PC-3 (cell line): ENCODE data around the gene CXXC5. TPM values are rescaled to one million over a fixed set of nuclear protein-coding genes. Genes with fewer than 3 reads are reported as not detected.
A peak's percentile ranks its signal among the peaks of the same experiment; 100 is the strongest.

ENCODE experiments used
- ATAC-seq: fragments of 200-7000 bp; cut with Tn5 transposase; 2 replicates; pipeline ENCODE4 v1.9.1; 2020; ENCODE audit warnings: mild to moderate bottlenecking, moderate library complexity
- BruUV-seq: library from RNA; stranded (reverse); fragments of 400-500 nt; replicated peaks from 2 replicates; lab custom pipeline; 2021; lab: Mats Ljungman, UMichigan
- CTCF ChIA-PET: fragments of 300-600 bp; sonication (Branson Sonifier 250); formaldehyde crosslinking; loops from one replicate; lab custom pipeline; 2022; ENCODE audit warnings: antibody characterized with exemption; lab: Charles Lee
- POLR2A ChIA-PET: fragments of 300-600 bp; sonication (Branson Sonifier 250); formaldehyde crosslinking; loops from one replicate; lab custom pipeline; 2022; ENCODE audit warnings: antibody characterized with exemption; ENCODE audit not compliant: unreplicated experiment; lab: Charles Lee
- DNase-seq: peaks from one replicate; pipeline ENCODE4 v3.0.0-alpha.2; 2015
- H2AFZ ChIP-seq: fragments of 300-600 bp; sonication (generic); 2 replicates; pipeline ENCODE4 v1.6.0; 2016; ENCODE audit warnings: antibody characterized with exemption, low read length
- H3F3A ChIP-seq: fragments of 300-600 bp; sonication (generic); one replicate; pipeline ENCODE4 v1.6.0; 2017; ENCODE audit warnings: antibody characterized with exemption, low read length, control low read depth, mild to moderate bottlenecking; ENCODE audit not compliant: unreplicated experiment
- H3K27ac ChIP-seq: fragments of 300-600 bp; sonication (generic); 2 replicates; pipeline ENCODE4 v1.5.1; 2016; ENCODE audit warnings: mild to moderate bottlenecking, low read length
- H3K27me3 ChIP-seq: fragments of 300-600 bp; sonication (generic); 2 replicates; pipeline ENCODE4 v1.6.1; 2016; ENCODE audit warnings: low read length, mixed read lengths
- H3K36me3 ChIP-seq: fragments of 300-600 bp; sonication (generic); 2 replicates; pipeline ENCODE4 v1.6.1; 2016; ENCODE audit warnings: low read depth, mixed run types, low read length, mixed read lengths
- H3K4me1 ChIP-seq: fragments of 300-600 bp; sonication (generic); 2 replicates; pipeline ENCODE4 v1.5.1; 2016; ENCODE audit warnings: low read length; ENCODE audit not compliant: insufficient read depth
- H3K4me2 ChIP-seq: fragments of 300-600 bp; sonication (generic); 2 replicates; pipeline ENCODE4 v1.6.0; 2016; ENCODE audit warnings: low read length
- H3K4me3 ChIP-seq: fragments of 300-600 bp; sonication (generic); 2 replicates; pipeline ENCODE4 v1.5.1; 2016; ENCODE audit warnings: mild to moderate bottlenecking, low read length, mixed read lengths
- H3K79me2 ChIP-seq: fragments of 300-600 bp; sonication (generic); 2 replicates; pipeline ENCODE4 v1.6.1; 2017; ENCODE audit warnings: low read length, mixed read lengths
- H3K9ac ChIP-seq: fragments of 300-600 bp; sonication (generic); 2 replicates; pipeline ENCODE4 v1.6.0; 2016; ENCODE audit warnings: mild to moderate bottlenecking, low read length
- H3K9me2 ChIP-seq: fragments of 300-600 bp; sonication (generic); replicated peaks from 2 replicates; pipeline ENCODE4 v1.6.1; 2016; ENCODE audit warnings: mixed run types, low read length, mixed read lengths
- H3K9me3 ChIP-seq: fragments of 300-600 bp; sonication (generic); 2 replicates; pipeline ENCODE4 v1.6.1; 2016; ENCODE audit warnings: low read length, mixed read lengths
- H4K20me1 ChIP-seq: fragments of 300-600 bp; sonication (generic); 2 replicates; pipeline ENCODE4 v1.6.1; 2016; ENCODE audit warnings: low read length, mixed read lengths
- CTCF ChIP-seq: fragments of 300-600 bp; sonication (generic); conservative IDR thresholded peaks from 2 replicates; pipeline ENCODE4 v1.5.1; 2017; ENCODE audit warnings: antibody characterized with exemption, low read depth, mild to moderate bottlenecking, low read length
- EZH2 ChIP-seq: fragments of 300-600 bp; sonication (generic); IDR thresholded peaks from one replicate; pipeline ENCODE4 v1.6.1; 2017; ENCODE audit warnings: antibody characterized with exemption, mild to moderate bottlenecking, low read length; ENCODE audit not compliant: unreplicated experiment
- EZH2phosphoT487 ChIP-seq: fragments of 300-600 bp; sonication (generic); IDR thresholded peaks from 2 replicates; pipeline ENCODE4 v1.6.1; 2018; ENCODE audit warnings: mild to moderate bottlenecking, antibody characterized with exemption, low read length, borderline replicate concordance
- intact Hi-C: fragments of 100-400 bp; cut with micrococcal nuclease; formaldehyde crosslinking; loops from 2 replicates; pipeline ENCODE4 v1.9.0; 2023
- total RNA-seq: library from RNA; depleted of rRNA; stranded (reverse); fragments of >200 nt; gene quantifications from 2 replicates; pipeline ENCODE4 v1.2.3, GENCODE V29; 2014

The CXXC5 gene
- total RNA-seq, 1 experiment from 2014 or later: 31.1 TPM

GRCh38 chr5:139635191-139635590 lies 13.0 kb upstream of the CXXC5 start:
- Histone ChIP-seq H2AFZ (no peak overlapping the region), H3K4me3 (no peak overlapping the region), H3K9ac (no peak overlapping the region), H3K9me2 (no peaks in the 10 kb centered on the region), H3K4me1 (peaks cover 37% of the 10 kb centered on the region), H4K20me1 (no peaks in the 10 kb centered on the region), H3F3A (no peaks in the 10 kb centered on the region), H3K27me3 (no peaks in the 10 kb centered on the region), H3K4me2 (no peak overlapping the region), H3K9me3 (no peaks in the 10 kb centered on the region), H3K36me3 (no peaks in the 10 kb centered on the region), H3K27ac (no peak overlapping the region), H3K79me2 (no peaks in the 10 kb centered on the region)
- intact Hi-C loops: no loop called here
- ChIA-PET CTCF (interaction anchor here (1.1 kb wide), 1 partner anchor 13 kb away, joined by 9 read pairs; the partner anchor contains the start of gene CXXC5), POLR2A (no interaction called here)
- DNase-seq (no peak), ATAC-seq (no peak)
- no peak for TF ChIP-seq EZH2
- no peak for TF ChIP-seq EZH2phosphoT487
- no peak for TF ChIP-seq CTCF
- BruUV-seq: no TSS peak

DNA sequence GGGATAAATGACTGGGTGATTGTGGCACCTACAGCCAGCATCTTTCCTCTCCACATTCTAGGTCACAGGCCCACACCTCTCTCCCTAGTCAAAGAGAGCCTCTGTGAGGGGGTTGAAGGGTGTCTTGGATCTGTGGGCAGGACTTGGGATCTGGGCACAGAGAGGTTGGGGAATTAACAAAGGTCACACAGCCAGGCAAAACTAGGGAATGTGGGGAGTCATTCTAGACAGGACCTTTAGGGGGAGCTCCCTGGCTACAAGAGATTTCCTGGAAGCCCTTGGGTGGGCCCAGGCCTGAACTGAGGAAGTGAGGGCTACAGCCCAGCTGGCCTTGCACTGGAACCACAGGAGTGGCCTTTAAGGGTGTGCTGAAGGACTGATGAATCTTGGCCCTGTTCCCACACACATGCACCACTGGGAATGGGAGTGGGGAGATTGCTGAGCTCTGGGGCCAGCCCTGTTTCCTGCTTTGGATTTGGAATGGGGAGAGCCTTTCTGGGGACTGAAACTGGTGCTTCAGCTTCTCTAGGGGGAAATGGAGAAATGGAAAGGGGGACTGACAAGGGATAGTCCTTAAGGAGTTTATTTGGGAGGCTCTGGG lies 12.4 kb upstream of the CXXC5 start:
- Histone ChIP-seq H3K27ac (peak overlapping the region; percentile 33), H3K9ac (no peak overlapping the region), H3K36me3 (no peaks in the 10 kb centered on the region), H3K79me2 (no peaks in the 10 kb centered on the region), H3K27me3 (no peaks in the 10 kb centered on the region), H3K4me2 (no peak overlapping the region; the same call in 1 of the 2 replicates), H3F3A (no peaks in the 10 kb centered on the region), H3K9me3 (no peaks in the 10 kb centered on the region), H3K9me2 (no peaks in the 10 kb centered on the region), H3K4me3 (no peak overlapping the region), H4K20me1 (no peaks in the 10 kb centered on the region), H3K4me1 (peaks cover 37% of the 10 kb centered on the region), H2AFZ (no peak overlapping the region)
- ChIA-PET POLR2A (no interaction called here), CTCF (interaction anchor here (0.5 to 1.1 kb wide), 4 partner anchors 13 to 139 kb away, joined by 3 to 9 read pairs (median 6); partner anchors contain the start of gene CXXC5)
- intact Hi-C loops: no loop called here
- BruUV-seq: no TSS peak
- DNase-seq (peak; percentile 72), ATAC-seq (peak; percentile 29)
- TF ChIP-seq EZH2phosphoT487 (no peak), CTCF (peak; percentile 63)

- no peaks in the 10 kb centered on the region for H3K27me3 ChIP-seq
- intact Hi-C loops: no loop called here
- H3K4me1 ChIP-seq: peaks cover 37% of the 10 kb centered on the region
- ChIA-PET CTCF (interaction anchor here (0.5 to 1.1 kb wide), 5 partner anchors 12 to 139 kb away, joined by 3 to 9 read pairs (median 5); partner anchors contain the start of gene CXXC5), POLR2A (no interaction called here)
- TF ChIP-seq EZH2phosphoT487: no peak
- TF ChIP-seq CTCF: no peak
- TF ChIP-seq EZH2: no peak
- H3K27ac ChIP-seq: peak overlapping the region; percentile 33
- no peak for ATAC-seq
- H3K9me3 ChIP-seq: no peaks in the 10 kb centered on the region
- peak overlapping the region; percentile 88 for H3K4me2 ChIP-seq
- H4K20me1 ChIP-seq: no peaks in the 10 kb centered on the region
- H3K36me3 ChIP-seq: no peaks in the 10 kb centered on the region
- peak overlapping the region; percentile 68 for H3K4me3 ChIP-seq
- H3K9me2 ChIP-seq: no peaks in the 10 kb centered on the region
- H3K79me2 ChIP-seq: no peaks in the 10 kb centered on the region
- no TSS peak for BruUV-seq
- H2AFZ ChIP-seq: no peak overlapping the region
- no peaks in the 10 kb centered on the region for H3F3A ChIP-seq
- no peak for DNase-seq
- H3K9ac ChIP-seq: no peak overlapping the region
Observed at GRCh38 chr5:139636207-139636792, 11.8 kb upstream of the CXXC5 start.
